ENCODE data around the gene FCMR. TPM values are rescaled to one million over a fixed set of nuclear protein-coding genes. Genes with fewer than 3 reads are reported as not detected.

FCMR gene
- polyA plus RNA-seq, 3 donors: 1.9 to 3.0 (median 2.2) TPM

Other genes starting within 250 kb of the FCMR start
- 10 to 100 TPM in 1 of 3 donors, 1 to 10 TPM in 2; 1.6 to 56.9 (median 2.2) TPM for gene MAPKAPK2, start 237.0 kb downstream of the FCMR start, polyA plus RNA-seq
- gene IL19, start 151.2 kb downstream of the FCMR start, polyA plus RNA-seq: under 1 TPM in 1 of 3 donors, not detected in 2; 0.41 TPM
- gene IL10, start 149.4 kb downstream of the FCMR start, polyA plus RNA-seq: 10 to 100 TPM in 1 of 3 donors, 1 to 10 TPM in 2; 4.1 to 68.1 (median 7.8) TPM
- not detected for gene IL20, start 56.3 kb downstream of the FCMR start, polyA plus RNA-seq
- under 1 TPM in 1 of 3 donors, not detected in 2; 0.16 TPM for gene IL24, start 24.5 kb downstream of the FCMR start, polyA plus RNA-seq
- gene PIGR, start 24.5 kb upstream of the FCMR start, polyA plus RNA-seq: under 1 TPM in 1 of 3 donors, not detected in 2; 0.01 TPM
- gene FCAMR, start 48.5 kb upstream of the FCMR start, polyA plus RNA-seq: not detected
- gene C1orf116, start 110.8 kb upstream of the FCMR start, polyA plus RNA-seq: under 1 TPM in 2 of 3 donors, not detected in 1; 0.03 to 0.04 TPM
- gene YOD1, start 129.3 kb upstream of the FCMR start, polyA plus RNA-seq: 1 to 10 TPM; 1.6 to 8.2 (median 1.7) TPM
- 1 to 10 TPM; 2.1 to 6.9 (median 2.3) TPM for gene PFKFB2, start 131.3 kb upstream of the FCMR start, polyA plus RNA-seq
- not detected for gene C4BPB, start 166.9 kb upstream of the FCMR start, polyA plus RNA-seq
- under 1 TPM; 0.09 to 0.25 (median 0.13) TPM for gene C4BPA, start 182.3 kb upstream of the FCMR start, polyA plus RNA-seq

Measured in CD14-positive monocyte (primary cell).